Gastrocnemius medialis (tissue), 4 donors: ENCODE data around the gene TIGD3. TPM values are rescaled to one million over a fixed set of nuclear protein-coding genes. Genes with fewer than 3 reads are reported as not detected.

Experiments
- ATAC-seq, 2 donors: fragments of 150-250 bp; one replicate each; pipeline ENCODE4 v1.9.1; 2016
- DNase-seq, 2 donors: peaks; one replicate each; pipeline ENCODE4 v3.0.0-alpha.2; 2019
- H3K27ac ChIP-seq, 4 donors: fragments of 200-600 bp; sonication (generic); 1 replicate in 1 of 4; 2 replicates in 3 of 4; pipeline ENCODE4 v1.5.1; 2016 to 2018; ENCODE audit warnings: mild to moderate bottlenecking in 2 of 4, moderate library complexity in 1 of 4
- H3K27me3 ChIP-seq, 3 donors: fragments of 200-600 bp; sonication (generic) in 2 of 3; 1 replicate in 1 of 3; 2 replicates in 2 of 3; pipeline versions ENCODE4 v1.5.1 to v1.6.0; 2016 to 2019; ENCODE audit warnings: mild to moderate bottlenecking in 1 of 3, moderate library complexity in 1 of 3
- H3K36me3 ChIP-seq, 2 donors: fragments of 200-600 bp; sonication (generic) in 1 of 2; one replicate each; pipeline ENCODE4 v1.5.1; 2017 to 2018
- H3K4me1 ChIP-seq, 2 donors: fragments of 200-600 bp; sonication (generic) in 1 of 2; one replicate each; pipeline ENCODE4 v1.5.1; 2016 to 2017; ENCODE audit warnings: mild to moderate bottlenecking in 2 of 2
- H3K4me3 ChIP-seq, 4 donors: fragments of 200-600 bp; sonication (generic) in 3 of 4; 1 replicate in 1 of 4; 2 replicates in 3 of 4; pipeline ENCODE4 v1.5.1; 2016 to 2019; ENCODE audit warnings: mild to moderate bottlenecking in 2 of 4
- H3K9me3 ChIP-seq, 3 donors: fragments of 200-600 bp; sonication (generic) in 2 of 3; 1 replicate in 1 of 3; 2 replicates in 2 of 3; pipeline ENCODE4 v1.5.1; 2016 to 2019
- CTCF ChIP-seq, 5 experiments: fragments of 450-650 bp in 3 of 5; fragments of 200-600 bp in 2 of 5; sonication (generic) in 2 of 5; IDR thresholded peaks in 4 of 5; conservative IDR thresholded peaks in 1 of 5; 1 replicate in 4 of 5; 2 replicates in 1 of 5; pipeline ENCODE4 v1.5.1; 2016 to 2019; ENCODE audit warnings: antibody characterized with exemption in 5 of 5, mild to moderate bottlenecking in 3 of 5, moderate library complexity in 3 of 5
- POLR2A ChIP-seq, 2 donors: fragments of 450-650 bp; IDR thresholded peaks; one replicate each; pipeline ENCODE4 v1.6.1; 2017; ENCODE audit warnings: antibody characterized with exemption in 2 of 2, mild to moderate bottlenecking in 2 of 2, moderate library complexity in 2 of 2
- in situ Hi-C, 4 donors: fragments of 200-750 bp; cut with MboI; loops; one replicate each; pipeline versions ENCODE4 v1.15.0 to v1.8.0; 2017; ENCODE audit warnings: low sequenced_read_pairs in 4 of 4
- intact Hi-C: fragments of 100-400 bp; cut with DNase I; formaldehyde crosslinking; loops from one replicate; pipeline ENCODE4 v1.15.1; 2023; ENCODE audit warnings: low total_unique reads
- total RNA-seq, 4 donors: library from RNA; depleted of rRNA; stranded (reverse); fragments of >200 nt; gene quantifications; one replicate each; pipeline versions ENCODE4 v1.1.0 to v1.2.3, GENCODE V29; 2016

TIGD3 gene
- total RNA-seq, 4 donors from 2014 or later, result 0.16 to 0.71 (median 0.48) TPM

GRCh38 chr11:65390996-65391395 is 36.4 kb downstream of the TIGD3 start:
- intact Hi-C loops (no loop called here), in situ Hi-C loops (no loop called here)
- peaks cover 0 to 25% of the 10 kb centered on the region in 2 donors for H3K36me3 ChIP-seq
- H3K4me3 ChIP-seq, result peak overlapping the region in 2 of 4 donors; percentile 15 to 38
- no peaks in the 10 kb centered on the region for H3K9me3 ChIP-seq
- no peaks in the 10 kb centered on the region for H3K27me3 ChIP-seq
- TF ChIP-seq CTCF (IDR thresholded peaks at IDR 0.05 in 4 of 5, conservative IDR thresholded peaks at IDR 0.05 in 1 of 5) (no peak), POLR2A (IDR thresholded peaks at IDR 0.05) (no peak)
- ATAC-seq (peak; percentile 3 to 17), DNase-seq (no peak)
- H3K4me1 ChIP-seq, result peaks cover 33 to 36% of the 10 kb centered on the region in 2 donors
- peak overlapping the region; percentile 38 to 100 (median 82) for H3K27ac ChIP-seq

GRCh38 chr11:65392186-65392829 is 37.8 kb downstream of the TIGD3 start:
- Histone ChIP-seq H3K4me1 (peaks cover 25 to 28% of the 10 kb centered on the region in 2 donors), H3K4me3 (no peak overlapping the region), H3K27me3 (no peaks in the 10 kb centered on the region), H3K27ac (peak overlapping the region; percentile 38 to 100 (median 82)), H3K36me3 (peaks cover 0 to 31% of the 10 kb centered on the region in 2 donors), H3K9me3 (no peaks in the 10 kb centered on the region)
- ATAC-seq, result no peak
- in situ Hi-C loops (no loop called here), intact Hi-C loops (no loop called here)
- TF ChIP-seq POLR2A (IDR thresholded peaks at IDR 0.05), result no peak
- no peak for TF ChIP-seq CTCF (IDR thresholded peaks at IDR 0.05 in 4 of 5, conservative IDR thresholded peaks at IDR 0.05 in 1 of 5)
- no peak for DNase-seq

GRCh38 chr11:65392899-65393298 is 38.3 kb downstream of the TIGD3 start:
- TF ChIP-seq CTCF (IDR thresholded peaks at IDR 0.05 in 4 of 5, conservative IDR thresholded peaks at IDR 0.05 in 1 of 5) (no peak), POLR2A (IDR thresholded peaks at IDR 0.05) (no peak)
- H3K27ac ChIP-seq, result no peak overlapping the region

GRCh38 chr11:65393513-65394079 is 39.0 kb downstream of the TIGD3 start:
- Histone ChIP-seq H3K4me1 (peaks cover 17 to 19% of the 10 kb centered on the region in 2 donors), H3K27me3 (no peaks in the 10 kb centered on the region), H3K36me3 (peaks cover 0 to 42% of the 10 kb centered on the region in 2 donors), H3K9me3 (no peaks in the 10 kb centered on the region), H3K27ac (no peak overlapping the region), H3K4me3 (no peak overlapping the region)
- intact Hi-C loops (no loop called here), in situ Hi-C loops (no loop called here)
- no peak for ATAC-seq
- no peak for DNase-seq
- TF ChIP-seq POLR2A (IDR thresholded peaks at IDR 0.05), result no peak
- no peak for TF ChIP-seq CTCF (IDR thresholded peaks at IDR 0.05 in 4 of 5, conservative IDR thresholded peaks at IDR 0.05 in 1 of 5)

More at GRCh38 chr11:65392899-65393298, 38.3 kb downstream of the TIGD3 start:
- H3K4me1 ChIP-seq, result peaks cover 19 to 24% of the 10 kb centered on the region in 2 donors
- H3K36me3 ChIP-seq, result peaks cover 0 to 37% of the 10 kb centered on the region in 2 donors
- DNase-seq, result no peak
- ATAC-seq, result no peak
- H3K4me3 ChIP-seq, result no peak overlapping the region
- no peaks in the 10 kb centered on the region for H3K27me3 ChIP-seq
- in situ Hi-C loops (no loop called here), intact Hi-C loops (no loop called here)
- no peaks in the 10 kb centered on the region for H3K9me3 ChIP-seq
